GM21381 (cell line): ENCODE results near the gene BEST2.

Experiments
- ATAC-seq: cut with Tn5 transposase; IDR thresholded peaks from one replicate; pipeline ENCODE4 v1.9.1; 2021; ENCODE audit warnings: mild to moderate bottlenecking, moderate library complexity; ENCODE audit not compliant: unreplicated experiment

The BEST2 gene

DNA sequence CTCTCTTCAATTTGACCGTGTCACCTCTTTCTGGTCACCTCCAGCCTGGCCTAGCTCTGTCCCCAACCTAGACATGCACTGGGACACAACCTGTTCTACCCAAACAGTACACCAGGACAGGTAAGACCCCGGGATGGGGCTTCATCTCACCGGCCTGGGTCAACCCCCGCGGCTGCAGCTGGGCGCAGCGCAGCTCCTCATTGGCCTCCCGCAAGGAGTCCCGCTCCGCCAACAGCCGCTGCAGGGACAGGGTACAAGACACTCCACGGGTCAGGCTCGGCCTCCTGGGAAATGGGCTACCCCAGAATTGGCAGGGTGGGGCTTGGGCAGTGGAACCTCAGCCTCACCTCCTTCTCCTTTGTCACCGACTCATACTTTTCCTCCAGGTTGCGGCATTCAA, 16.1 kb downstream of the BEST2 start:
- ATAC-seq, result no peak

DNA sequence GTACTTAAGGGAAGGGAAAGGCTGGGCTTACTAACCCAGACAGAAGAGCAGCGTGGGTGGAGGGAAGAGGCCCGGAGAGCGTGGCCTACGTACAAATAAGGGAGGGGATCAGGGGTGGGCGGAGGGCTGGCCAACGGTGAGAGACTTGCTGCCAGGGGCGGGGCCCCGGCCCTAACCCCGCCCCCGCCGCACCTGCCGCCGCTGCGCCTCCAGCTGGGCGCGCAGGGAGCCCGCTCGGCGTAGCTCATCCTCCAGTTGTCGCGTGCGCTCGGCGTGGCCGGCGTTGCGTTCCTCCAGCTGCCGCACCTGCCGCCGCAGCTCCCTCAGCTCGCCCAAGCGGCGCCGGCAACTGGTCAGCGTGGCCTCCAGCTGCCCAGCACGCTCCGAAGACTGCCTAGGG, 18.1 kb downstream of the BEST2 start:
- ATAC-seq, result no peak

DNA sequence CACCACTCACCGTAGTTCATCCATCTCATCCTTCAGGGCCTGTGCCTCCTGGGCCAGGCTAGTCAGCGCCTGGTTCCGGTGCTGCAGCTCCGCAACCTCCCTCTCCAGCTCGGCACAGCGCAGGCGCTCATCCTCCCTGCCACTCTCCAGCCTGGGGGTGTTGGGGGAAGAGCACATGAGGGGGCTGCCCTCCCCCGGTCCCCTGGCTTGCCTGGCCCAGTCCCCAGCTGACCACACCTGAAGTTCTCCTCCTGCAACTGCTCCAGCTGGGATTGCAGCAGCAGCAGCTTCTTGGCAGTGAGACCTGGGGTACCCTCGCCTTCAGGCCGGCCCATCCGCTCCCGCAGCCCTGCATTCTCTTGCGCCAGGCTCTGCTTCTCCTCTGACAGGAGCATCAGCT, 19.3 kb downstream of the BEST2 start:
- no peak for ATAC-seq

DNA sequence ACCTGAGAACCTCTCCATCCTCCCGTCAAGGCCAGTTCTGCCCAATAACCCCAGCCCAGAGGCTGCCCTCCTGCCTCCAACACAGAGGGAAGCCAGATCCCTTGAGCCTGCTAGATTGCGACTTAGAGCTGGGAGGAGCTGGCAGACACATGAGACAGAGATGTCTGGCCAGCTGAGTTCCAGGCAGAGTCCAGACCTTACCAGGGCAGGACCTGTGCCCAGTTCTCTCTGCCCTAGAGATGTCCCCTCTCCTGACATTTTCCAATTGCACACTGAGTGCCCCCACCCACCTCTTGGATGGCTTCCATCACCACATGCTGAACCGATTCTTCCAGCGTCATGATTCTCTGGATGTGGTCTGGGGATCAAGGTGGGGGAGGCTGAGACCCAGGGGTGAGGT, 20.7 kb downstream of the BEST2 start:
- no peak for ATAC-seq

DNA sequence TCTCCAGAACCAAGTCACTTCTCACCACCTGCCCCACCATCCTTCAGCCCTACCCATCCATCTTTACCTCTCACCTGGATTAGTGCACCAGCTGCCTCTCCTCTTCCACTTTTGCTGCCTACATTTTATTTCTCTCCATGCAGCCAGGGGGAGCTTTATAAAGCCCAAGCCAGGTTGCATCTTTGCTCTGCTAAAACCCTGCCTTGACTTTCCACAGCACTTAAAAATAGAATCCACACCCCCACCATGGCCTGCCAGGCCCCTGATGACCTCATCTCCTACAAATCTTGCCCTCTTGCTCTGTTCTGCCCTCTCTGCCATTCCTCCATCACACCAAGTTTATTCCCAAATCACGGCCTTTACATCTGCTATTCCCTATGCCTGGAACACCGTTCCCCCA, 22.0 kb downstream of the BEST2 start:
- no peak for ATAC-seq

DNA sequence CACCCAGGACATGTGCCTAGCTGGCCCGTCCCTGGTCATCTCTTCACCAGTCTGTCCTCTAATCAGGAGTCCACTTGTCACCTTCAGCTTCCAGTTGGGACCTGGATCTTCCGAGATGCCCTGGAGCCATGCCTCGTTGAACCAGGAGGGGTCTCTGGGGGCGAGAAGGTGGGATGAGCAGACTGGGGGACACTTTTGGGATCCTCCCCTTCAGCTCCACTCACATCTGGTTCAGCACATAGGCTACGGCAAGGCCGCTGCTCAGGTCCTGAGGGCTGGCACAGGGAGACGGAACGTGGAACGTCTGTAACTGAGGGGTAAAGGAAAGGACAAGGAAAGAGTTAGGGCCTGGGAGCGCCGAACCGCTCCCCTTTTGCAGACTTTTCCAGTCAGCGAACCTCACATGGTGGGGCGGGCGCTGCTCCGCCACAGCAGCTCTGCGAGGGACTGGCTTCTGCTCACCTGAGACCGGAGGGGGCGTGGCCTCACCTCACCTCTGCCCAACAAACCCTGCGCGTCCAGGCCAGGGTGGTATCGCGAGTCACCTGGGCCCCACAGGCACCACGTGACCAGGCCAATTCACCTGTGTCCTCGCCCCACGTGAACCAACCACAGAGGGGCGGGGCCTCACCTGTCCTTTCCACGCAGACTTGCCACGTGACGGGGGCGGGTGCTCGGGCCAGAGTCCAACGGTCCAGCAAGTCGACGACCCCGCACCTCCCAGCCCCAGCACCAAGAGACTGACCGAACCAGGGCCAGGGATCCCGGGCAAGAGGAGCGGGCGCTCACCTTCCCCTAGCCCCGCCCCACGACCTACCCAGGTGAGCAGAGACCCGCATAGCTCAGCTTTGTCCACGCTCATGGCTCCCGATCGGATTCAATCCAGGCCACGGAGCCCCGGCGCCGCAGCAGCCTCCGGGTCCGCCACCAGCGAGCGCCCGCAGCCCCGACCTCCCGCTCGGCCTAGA, 23.3 kb downstream of the BEST2 start, which contains the start of gene HOOK2:
Gene HOOK2 (minus strand): TSS at position 965 of the 968 bp plus-strand sequence. CDS start 103 bp downstream, at position 862.
- no peak for ATAC-seq

DNA sequence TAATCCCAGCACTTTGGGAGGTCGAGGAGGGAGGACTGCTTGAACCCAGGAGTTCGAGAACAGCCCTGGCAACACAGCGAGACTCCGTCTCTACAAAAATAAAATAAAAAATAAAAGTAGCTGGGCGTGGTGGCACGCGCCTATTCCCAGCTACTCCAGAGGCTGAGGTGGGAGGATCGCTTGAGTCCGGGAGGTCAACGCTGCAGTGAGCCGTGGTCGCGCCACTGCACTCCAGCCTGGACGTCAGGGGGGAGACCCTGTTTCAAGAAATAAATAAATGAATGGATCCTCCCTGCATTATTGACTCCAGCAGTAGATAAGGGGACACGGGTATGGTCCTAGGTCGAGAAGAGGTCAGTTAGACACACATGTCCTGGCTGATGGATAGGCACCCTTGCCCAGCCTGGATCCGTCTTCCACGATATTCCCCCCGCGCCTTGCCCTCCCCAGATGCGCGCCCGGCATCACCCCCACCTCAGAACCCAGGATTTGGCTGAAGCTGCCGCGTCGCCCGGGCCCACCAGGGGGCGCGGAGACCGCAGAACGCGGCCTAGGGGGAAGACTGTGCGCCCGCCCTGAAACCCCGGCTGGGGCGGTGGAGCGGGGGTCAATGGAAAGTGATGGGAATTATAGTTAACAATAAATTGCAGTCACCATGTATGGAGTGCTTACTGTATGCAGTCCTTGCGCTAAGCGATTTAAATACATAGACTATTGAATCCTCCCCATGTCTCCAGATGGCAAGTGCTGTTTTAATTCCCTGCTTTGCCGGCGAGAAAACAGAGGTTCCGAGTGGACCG, 25.8 kb downstream of the BEST2 start:
- no peak for ATAC-seq

DNA sequence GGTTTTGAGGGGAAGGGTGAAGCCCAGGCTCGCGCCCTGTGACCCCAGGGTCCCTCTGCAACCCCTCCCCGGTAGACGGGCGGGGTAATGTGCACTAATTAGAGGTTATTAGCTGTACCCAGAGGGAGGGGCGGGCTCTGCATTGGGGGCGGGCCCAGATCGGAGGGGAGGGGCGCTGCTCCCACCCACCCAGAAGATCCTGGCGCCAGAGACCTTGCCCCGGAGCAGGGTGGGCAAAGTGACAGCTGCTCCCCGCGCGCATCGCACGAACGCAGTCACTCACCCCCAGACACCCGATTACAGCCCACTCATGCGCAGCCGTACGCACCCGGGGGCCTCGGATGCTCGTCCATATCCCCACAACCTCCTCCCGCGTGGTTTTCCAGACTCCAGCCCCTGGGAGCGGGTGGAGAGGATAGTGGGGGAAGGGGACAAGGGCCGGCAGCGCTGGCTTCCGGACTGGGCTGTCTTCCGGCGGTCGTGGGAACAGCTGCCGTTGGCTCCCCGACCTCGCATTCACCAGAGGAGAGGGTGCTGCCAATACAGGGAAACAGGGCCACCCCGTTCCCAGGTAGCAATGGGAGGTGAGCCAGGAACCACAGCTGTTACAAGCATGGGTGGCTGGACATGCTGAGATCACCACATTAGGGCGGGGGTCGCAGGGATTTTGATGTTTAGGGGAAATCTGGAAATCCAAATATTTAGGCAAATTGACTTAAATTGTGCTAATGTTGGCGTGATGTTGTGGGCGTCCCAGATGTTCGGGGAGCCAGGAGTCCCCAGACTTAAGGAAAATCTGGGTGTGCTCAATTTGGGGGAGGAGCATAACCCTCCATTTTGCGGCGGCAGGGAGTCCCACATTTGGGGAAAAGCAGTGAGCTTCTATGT, 26.7 kb downstream of the BEST2 start:
- no peak for ATAC-seq

DNA sequence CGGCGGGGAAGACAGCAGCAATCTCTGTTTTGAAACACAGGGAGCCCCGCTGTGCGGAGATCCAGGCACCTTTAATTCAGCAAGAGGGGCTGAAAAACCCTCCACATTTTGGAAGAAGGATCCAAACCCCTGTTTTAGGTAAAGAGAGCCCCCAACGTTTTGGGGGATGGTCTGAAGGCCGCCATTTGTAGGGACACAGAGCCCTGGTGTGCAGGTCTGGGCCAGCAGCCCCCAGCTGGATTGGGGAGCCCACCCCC, 27.2 kb downstream of the BEST2 start:
- no peak for ATAC-seq

DNA sequence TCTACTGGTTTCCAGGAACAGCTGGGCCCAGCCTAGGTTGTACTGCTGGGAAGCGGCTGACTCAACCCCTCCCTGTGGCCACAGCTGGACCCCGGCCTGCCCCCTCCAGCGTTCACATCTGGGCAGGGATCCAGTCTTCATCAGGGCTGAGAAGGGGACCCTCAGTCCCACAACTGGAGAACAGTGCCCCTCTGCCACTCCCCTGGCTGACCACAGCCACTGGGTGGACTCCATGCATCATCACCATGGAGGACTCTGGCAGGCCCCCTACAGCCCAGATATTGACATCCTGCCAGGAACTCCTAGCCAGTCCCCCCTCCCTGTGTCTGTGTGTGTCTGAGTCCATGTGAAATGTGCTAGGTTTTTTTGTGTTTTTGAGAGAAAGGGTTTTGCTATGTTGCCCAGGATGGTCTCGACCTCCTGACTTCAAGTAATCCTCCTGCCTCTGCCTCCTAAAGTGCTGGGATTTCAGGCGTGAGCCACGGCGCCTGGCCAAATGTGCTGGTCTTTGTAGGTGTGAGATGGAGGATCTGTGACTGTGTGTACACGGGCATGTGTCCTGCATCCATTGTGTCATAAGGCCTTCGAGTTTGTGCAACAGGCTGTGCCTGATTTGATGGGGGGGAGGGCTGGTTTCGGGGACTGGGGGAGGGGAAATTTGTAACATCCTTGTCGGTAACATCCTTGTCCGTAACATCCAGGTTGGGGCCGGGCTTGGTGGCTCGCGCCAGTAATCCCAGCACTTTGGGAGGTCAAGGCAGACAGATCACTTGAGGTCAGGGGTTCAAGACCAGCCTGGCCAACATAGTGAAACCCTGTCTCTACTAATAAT, 27.8 kb downstream of the BEST2 start:
- no peak for ATAC-seq

DNA sequence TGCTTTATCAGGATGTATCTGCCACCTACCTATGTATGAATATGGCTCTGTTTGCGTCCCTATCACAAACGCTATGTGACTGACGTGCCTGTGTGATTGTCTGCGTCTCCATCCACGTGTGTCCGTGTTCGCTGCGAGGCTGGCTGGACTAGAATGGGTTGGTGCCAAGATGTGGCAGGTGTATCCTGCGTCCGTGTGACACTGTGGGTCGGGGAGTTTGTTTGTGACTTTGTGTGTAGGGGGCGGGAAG, 30.5 kb downstream of the BEST2 start:
- ATAC-seq, result peak; percentile 5

DNA sequence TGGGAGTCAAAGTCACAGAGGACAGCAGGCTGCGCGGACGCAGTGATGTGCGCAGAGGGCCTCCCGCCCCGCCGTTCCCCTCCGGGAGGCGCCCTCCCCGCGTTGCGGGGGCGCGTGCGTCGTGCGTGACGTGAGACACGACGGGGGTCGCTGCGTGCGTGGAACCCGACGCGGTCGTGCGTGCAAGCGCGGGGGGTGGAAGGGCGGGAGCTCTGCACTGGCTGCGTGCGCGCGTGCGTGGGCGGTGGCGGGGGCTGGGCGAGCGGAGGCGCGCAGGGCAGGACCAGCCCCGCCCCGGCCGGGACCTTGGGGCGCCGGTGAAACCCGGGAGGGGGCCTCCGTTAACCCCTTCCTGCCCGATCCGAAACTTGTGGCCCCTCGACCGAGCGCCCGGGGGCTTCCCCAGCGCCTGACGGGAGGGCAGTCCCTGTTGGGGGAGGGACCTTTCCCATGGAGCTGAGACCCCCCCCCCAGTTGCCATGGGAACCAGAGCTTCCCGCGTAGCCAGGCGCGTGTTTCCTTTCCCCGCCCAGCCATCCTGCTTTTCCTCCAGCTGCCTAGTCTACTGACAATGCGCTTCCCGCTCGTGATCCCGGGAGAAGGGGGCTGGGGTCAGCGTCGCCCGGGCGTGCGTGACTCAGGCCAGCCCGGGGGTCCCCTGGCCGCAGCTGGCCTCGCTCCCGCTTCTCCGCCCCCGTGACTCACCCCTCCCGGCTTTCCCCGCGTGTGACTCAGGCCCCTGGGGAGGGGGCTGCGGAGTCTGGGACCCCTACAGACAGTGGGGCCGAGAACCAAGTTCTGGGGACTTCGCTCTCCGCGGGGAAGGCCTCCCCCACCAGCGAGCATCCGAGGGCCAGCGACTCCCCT, 31.1 kb downstream of the BEST2 start:
- peak; percentile 29 for ATAC-seq

DNA sequence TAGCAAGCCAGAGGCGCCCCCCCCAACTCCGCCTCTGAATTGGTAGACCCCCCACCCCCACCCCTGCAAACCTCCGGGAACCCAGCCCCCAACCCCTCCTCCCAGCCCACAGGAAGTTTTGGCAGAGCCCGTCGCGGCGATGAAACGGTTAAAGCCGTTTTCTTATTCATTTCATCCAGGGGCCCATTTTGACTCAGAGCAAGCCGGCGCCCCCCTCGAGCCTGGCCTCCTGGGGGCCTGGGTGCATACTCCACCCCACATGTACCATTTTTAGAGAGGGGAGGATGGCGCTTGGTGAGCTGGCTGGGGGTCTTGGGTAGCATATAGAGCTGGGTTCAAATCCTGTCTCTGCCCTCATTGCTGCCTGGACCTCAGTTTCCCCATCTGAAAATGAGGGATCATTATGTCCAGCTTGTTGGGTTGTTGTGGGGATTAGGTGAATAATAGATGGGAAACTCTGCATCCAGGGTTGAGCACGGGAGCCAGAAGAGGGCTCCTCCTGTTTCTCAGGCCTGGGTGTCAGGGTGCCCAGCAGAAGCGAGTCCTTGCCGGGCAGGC, 31.8 kb downstream of the BEST2 start:
- ATAC-seq, result no peak

DNA sequence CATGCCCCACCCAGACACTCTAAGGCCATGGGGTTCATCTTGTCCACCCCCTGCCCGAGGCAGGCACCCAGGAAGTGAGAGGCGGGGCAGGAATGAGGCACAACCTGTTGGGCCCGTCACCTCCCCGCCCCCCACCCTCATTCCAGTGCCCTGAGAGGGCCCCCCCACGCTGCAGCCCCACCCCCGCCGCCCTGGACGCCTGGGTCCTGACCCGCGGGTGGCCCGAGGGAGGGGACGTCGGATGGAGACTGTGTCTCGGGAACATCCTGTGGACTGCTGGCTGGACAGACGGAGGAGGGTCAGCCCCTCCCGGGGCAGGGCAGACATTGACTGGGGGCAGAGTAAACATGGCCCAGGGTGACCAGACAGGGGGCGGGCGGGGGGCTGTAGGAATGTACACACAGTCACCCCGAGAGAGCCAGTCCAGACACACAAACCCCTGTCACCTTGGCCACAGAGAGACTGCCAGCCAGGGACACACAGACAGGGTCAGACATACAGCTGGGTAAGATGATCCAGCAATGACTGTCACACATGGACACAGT, 32.3 kb downstream of the BEST2 start:
- ATAC-seq, result no peak

DNA sequence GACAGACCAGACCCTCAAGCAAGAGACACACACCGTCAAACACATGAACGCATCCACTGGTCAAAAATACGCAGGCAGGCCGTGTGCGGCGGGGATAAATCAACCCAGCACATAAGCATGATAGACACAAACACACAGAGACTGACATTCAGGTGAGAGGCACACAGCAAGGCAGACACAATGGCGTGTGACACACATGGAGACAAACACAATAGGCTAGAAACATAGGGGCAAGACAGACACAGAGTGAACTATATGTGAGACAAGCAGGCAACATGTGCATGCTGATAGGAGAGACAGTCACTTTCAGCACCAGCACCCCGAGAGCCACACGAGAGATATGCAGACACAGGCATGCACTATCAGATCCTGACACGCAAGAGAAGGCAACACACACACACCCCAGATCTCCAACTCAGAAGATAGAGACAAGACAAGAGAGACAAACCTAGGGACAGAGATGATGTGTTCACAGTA, 32.8 kb downstream of the BEST2 start:
- ATAC-seq, result no peak

DNA sequence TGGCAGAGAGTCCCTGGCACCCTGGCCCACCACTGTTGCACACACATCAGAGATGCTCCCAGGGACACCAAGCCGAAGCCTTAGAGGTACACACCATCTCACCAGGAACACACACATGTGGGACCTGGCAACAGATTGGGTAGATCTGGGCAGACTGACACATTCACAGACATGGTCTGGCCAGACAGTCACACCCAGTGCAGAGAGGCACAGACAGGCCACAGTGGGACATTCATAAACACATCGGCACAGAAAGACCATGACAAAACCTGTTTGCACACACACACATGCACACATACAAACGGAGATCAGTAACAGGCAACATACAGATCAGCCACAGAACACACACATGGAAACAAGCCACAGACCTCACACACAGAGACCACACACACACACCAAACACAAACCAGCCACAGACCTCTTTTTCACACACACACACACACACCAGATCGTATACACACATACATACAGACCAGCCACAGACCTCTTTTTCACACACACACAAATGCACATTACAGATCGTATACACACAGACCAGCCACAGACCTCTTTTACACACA, 33.4 kb downstream of the BEST2 start:
- ATAC-seq, result no peak

DNA sequence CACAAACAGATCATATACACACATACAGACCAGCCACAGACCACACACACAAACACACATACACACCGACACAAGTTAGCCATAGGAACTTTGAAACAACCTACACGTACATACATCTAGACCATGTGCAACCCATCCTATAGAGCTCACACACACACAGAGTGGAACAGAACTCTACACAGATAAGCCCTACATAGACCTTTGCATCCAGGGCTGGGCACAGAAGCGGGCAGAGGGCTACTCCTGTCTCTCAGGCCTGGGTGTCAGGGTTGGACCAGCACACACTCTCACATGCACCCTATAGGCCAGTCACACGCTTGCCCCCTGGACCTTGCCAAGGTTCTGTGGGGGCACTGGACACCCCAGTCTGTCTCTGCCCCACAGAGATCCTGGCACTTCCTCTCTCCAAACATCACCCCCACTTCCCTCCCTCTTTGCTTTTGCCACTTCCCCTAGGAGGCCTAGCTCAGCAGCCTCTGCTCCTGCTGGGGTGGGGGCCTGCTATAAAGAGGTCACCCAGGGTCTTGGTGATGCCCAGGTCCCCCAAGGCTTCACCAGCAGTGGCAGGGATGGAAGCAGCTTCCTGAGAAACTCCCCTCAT, 33.9 kb downstream of the BEST2 start:
- ATAC-seq, result no peak
